IPS-20b (cell line): ENCODE data around the gene OR4P4.

Source experiments
- H3K27ac ChIP-seq: one replicate; pipeline ENCODE4 v1.5.1; 2013; ENCODE audit warnings: low read length
- H3K27me3 ChIP-seq: 2 replicates; pipeline ENCODE4 v1.6.1; 2013; ENCODE audit warnings: mild to moderate bottlenecking, low read length, inconsistent platforms; ENCODE audit not compliant: insufficient read depth
- H3K36me3 ChIP-seq: 2 replicates; pipeline ENCODE4 v1.6.1; 2013; ENCODE audit warnings: low read depth, mild to moderate bottlenecking, inconsistent platforms, low read length, moderate library complexity; ENCODE audit not compliant: insufficient read depth
- H3K4me1 ChIP-seq: 2 replicates; pipeline ENCODE4 v1.6.1; 2013; ENCODE audit warnings: mild to moderate bottlenecking, control low read depth, inconsistent platforms, low read length, moderate library complexity; ENCODE audit not compliant: insufficient read depth
- H3K4me3 ChIP-seq: 2 replicates; pipeline ENCODE4 v1.5.1; 2013; ENCODE audit warnings: mild to moderate bottlenecking, low read length, inconsistent platforms
- H3K9ac ChIP-seq: 2 replicates; pipeline ENCODE4 v1.6.1; 2013; ENCODE audit warnings: low read depth, mild to moderate bottlenecking, inconsistent platforms, low read length, moderate library complexity
- H3K9me3 ChIP-seq: 2 replicates; pipeline ENCODE4 v1.6.1; 2013; ENCODE audit warnings: mild to moderate bottlenecking, low read depth, low read length, inconsistent platforms; ENCODE audit not compliant: insufficient read depth

The OR4P4 gene

GRCh38 chr11:55634813-55635212, at the start of gene OR4P4:
OR4P4 (plus strand) TSS chr11:55635113.
- Histone ChIP-seq H3K4me3 (no peak within 1 kb of the TSS), H3K9me3 (peaks cover 50% of the 10 kb centered on the region; the same call in 1 of the 2 replicates), H3K36me3 (no peaks in the 10 kb centered on the region), H3K4me1 (no peaks in the 10 kb centered on the region), H3K27me3 (no peaks in the 10 kb centered on the region), H3K9ac (no peak within 1 kb of the TSS), H3K27ac (no peak within 1 kb of the TSS)

GRCh38 chr11:55607545-55607944, 27.4 kb upstream of the OR4P4 start, which contains the start of gene OR4C11:
OR4C11 (minus strand) TSS chr11:55607645; CDS start chr11:55604373, 3,272 bp downstream.
- Histone ChIP-seq H3K9me3 (peaks cover 56% of the 10 kb centered on the region), H3K4me1 (no peaks in the 10 kb centered on the region), H3K9ac (no peak within 1 kb of the TSS), H3K4me3 (no peak within 1 kb of the TSS), H3K36me3 (no peaks in the 10 kb centered on the region), H3K27ac (no peak within 1 kb of the TSS), H3K27me3 (no peaks in the 10 kb centered on the region)

- Histone ChIP-seq H3K9me3 (peaks cover 35% of the 10 kb centered on the region), H3K9ac (no peak overlapping the region), H3K27me3 (no peaks in the 10 kb centered on the region), H3K27ac (no peak overlapping the region), H3K4me3 (no peak overlapping the region), H3K36me3 (no peaks in the 10 kb centered on the region), H3K4me1 (no peaks in the 10 kb centered on the region)
These were observed 10.4 kb upstream of the OR4P4 start for GRCh38 chr11:55624531-55624930.

- Histone ChIP-seq H3K4me3 (no peak within 1 kb of the TSS), H3K36me3 (no peaks in the 10 kb centered on the region), H3K4me1 (no peaks in the 10 kb centered on the region), H3K9me3 (peaks cover 42% of the 10 kb centered on the region), H3K27me3 (no peaks in the 10 kb centered on the region), H3K27ac (no peak within 1 kb of the TSS), H3K9ac (no peak within 1 kb of the TSS)
These were observed 13.1 kb downstream of the OR4P4 start, which contains the start of gene OR4S2 for GRCh38 chr11:55648027-55648426. OR4S2 (plus strand) TSS chr11:55648327; CDS start chr11:55650904, 2,577 bp downstream.

- H3K36me3 ChIP-seq: no peaks in the 10 kb centered on the region
- no peak overlapping the region for H3K27ac ChIP-seq
- no peak overlapping the region for H3K9ac ChIP-seq
- H3K9me3 ChIP-seq: peaks cover 43% of the 10 kb centered on the region
- H3K27me3 ChIP-seq: no peaks in the 10 kb centered on the region
- H3K4me1 ChIP-seq: no peaks in the 10 kb centered on the region
- no peak overlapping the region for H3K4me3 ChIP-seq
These were observed 17.6 kb downstream of the OR4P4 start for GRCh38 chr11:55652560-55652959.

- peaks cover 44% of the 10 kb centered on the region for H3K9me3 ChIP-seq
These were observed 20.2 kb downstream of the OR4P4 start for GRCh38 chr11:55655096-55655495.

GRCh38 chr11:55658031-55658573, 23.2 kb downstream of the OR4P4 start:
- Histone ChIP-seq H3K27me3 (no peaks in the 10 kb centered on the region), H3K4me3 (no peak overlapping the region), H3K4me1 (no peaks in the 10 kb centered on the region), H3K36me3 (no peaks in the 10 kb centered on the region), H3K9me3 (peaks cover 48% of the 10 kb centered on the region), H3K27ac (no peak overlapping the region), H3K9ac (no peak overlapping the region)

More at GRCh38 chr11:55655096-55655495, 20.2 kb downstream of the OR4P4 start:
- H3K36me3 ChIP-seq: no peaks in the 10 kb centered on the region
- no peak overlapping the region for H3K4me3 ChIP-seq
- H3K27ac ChIP-seq: no peak overlapping the region
- H3K9ac ChIP-seq: no peak overlapping the region
- no peaks in the 10 kb centered on the region for H3K27me3 ChIP-seq
- no peaks in the 10 kb centered on the region for H3K4me1 ChIP-seq

- Histone ChIP-seq H3K36me3 (no peaks in the 10 kb centered on the region), H3K27me3 (no peaks in the 10 kb centered on the region), H3K4me3 (no peak overlapping the region), H3K4me1 (no peaks in the 10 kb centered on the region), H3K9me3 (peaks cover 49% of the 10 kb centered on the region), H3K9ac (no peak overlapping the region), H3K27ac (no peak overlapping the region)
These were observed 23.7 kb downstream of the OR4P4 start for GRCh38 chr11:55658608-55659007.

- Histone ChIP-seq H3K9ac (no peak within 1 kb of the TSS), H3K4me1 (no peaks in the 10 kb centered on the region), H3K4me3 (no peak within 1 kb of the TSS), H3K27me3 (no peaks in the 10 kb centered on the region), H3K36me3 (no peaks in the 10 kb centered on the region), H3K27ac (no peak within 1 kb of the TSS), H3K9me3 (peaks cover 61% of the 10 kb centered on the region)
These were observed 27.0 kb downstream of the OR4P4 start, which contains the start of gene OR4C6 for GRCh38 chr11:55661901-55662300. OR4C6 (plus strand) TSS chr11:55662201; CDS start chr11:55665167, 2,966 bp downstream.

- no peak overlapping the region for H3K27ac ChIP-seq
- no peaks in the 10 kb centered on the region for H3K27me3 ChIP-seq
- no peaks in the 10 kb centered on the region for H3K4me1 ChIP-seq
- H3K9ac ChIP-seq: no peak overlapping the region
- H3K4me3 ChIP-seq: no peak overlapping the region
- peaks cover 45% of the 10 kb centered on the region for H3K9me3 ChIP-seq
- no peaks in the 10 kb centered on the region for H3K36me3 ChIP-seq
These were observed 34.5 kb downstream of the OR4P4 start for GRCh38 chr11:55669376-55669775.

GRCh38 chr11:55673860-55674259, 38.9 kb downstream of the OR4P4 start:
- H3K9ac ChIP-seq: no peak overlapping the region
- H3K27ac ChIP-seq: no peak overlapping the region
- no peaks in the 10 kb centered on the region for H3K4me1 ChIP-seq
- peaks cover 54% of the 10 kb centered on the region for H3K9me3 ChIP-seq
- H3K4me3 ChIP-seq: no peak overlapping the region
- no peaks in the 10 kb centered on the region for H3K27me3 ChIP-seq
- H3K36me3 ChIP-seq: no peaks in the 10 kb centered on the region
